Measurements from ENCODE around the gene RAB4A. TPM values are rescaled to one million over a fixed set of nuclear protein-coding genes. Genes with fewer than 3 reads are reported as not detected.

RAB4A gene
- polyA plus RNA-seq, 3 donors, result 21.8 to 32.5 (median 29.4) TPM

DNA sequence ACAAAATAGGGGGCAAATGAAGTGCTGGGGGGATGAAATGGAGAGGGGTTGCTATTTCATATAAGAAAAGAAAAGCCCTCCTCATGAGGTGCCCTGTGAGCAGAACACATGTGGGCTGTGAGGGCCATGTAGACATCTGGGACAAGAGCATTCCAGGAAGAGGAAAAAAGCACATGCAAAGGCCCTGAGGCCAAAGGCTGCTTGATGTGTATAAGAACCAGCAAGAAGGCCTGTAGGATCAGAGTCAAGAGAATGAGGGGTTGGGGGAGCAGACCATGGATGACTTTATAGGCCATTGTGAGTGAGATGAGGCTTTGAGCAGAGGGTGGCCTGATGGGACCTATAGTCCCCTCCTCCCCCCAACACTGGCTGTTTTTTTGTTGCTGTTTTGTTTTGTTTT lies 7.7 kb upstream of the RAB4A start:
- H3K27ac ChIP-seq (ENCODE audit: low read depth, low read length), result no peak overlapping the region

DNA sequence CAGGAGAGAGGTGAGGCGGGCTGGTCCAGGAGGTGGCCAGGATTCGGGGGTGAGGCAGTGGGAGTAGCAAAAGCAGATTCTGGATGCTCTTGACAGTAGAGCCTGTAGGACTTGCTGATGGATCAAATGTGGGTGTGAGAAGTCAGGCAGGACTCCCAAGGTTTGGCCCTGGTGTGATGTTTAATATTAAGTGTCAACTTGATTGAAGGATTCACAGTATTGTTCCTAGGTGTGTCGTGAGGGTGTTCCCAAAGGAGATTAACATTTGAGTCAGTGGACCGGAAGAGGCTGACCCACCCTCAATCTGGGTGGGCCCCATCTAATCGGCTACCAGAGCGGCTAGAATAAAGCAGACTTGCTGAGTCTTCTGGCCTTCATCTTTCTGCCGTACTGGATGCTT lies 6.8 kb upstream of the RAB4A start:
- H3K27ac ChIP-seq (ENCODE audit: low read depth, low read length), result no peak overlapping the region
- 85 to 96% (median 93%) methylated on average over 7 of the region's 7 CpGs for WGBS, 3 donors

GRCh38 chr1:229264487-229264886 lies 6.4 kb upstream of the RAB4A start:
- H3K27ac ChIP-seq (ENCODE audit: low read depth, low read length), result no peak overlapping the region
- 72 to 82% (median 78%) methylated on average over 5 of the region's 5 CpGs for WGBS, 3 donors

DNA sequence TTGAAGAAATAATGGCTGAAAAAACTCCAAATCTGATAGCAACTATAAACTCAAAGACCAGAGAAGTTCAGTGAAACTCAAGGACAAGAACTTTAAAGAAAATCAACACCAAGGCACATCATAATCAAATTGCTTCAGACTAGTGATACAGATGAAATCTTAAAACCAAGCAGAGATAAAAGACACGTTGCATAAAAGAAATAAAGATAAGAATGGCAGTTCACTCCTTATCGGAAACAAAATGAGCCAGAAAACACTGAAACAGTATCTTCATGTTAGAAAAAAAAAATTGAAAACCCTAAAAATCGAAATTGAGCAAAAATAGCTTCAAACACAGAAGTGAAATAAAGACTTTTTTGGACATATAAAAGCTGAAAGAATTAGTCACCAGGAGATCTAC lies 4.6 kb upstream of the RAB4A start:
- 66 to 81% (median 80%) methylated on average over 3 of the region's 3 CpGs for WGBS, 3 donors
- H3K27ac ChIP-seq (ENCODE audit: low read depth, low read length), result no peak overlapping the region

DNA sequence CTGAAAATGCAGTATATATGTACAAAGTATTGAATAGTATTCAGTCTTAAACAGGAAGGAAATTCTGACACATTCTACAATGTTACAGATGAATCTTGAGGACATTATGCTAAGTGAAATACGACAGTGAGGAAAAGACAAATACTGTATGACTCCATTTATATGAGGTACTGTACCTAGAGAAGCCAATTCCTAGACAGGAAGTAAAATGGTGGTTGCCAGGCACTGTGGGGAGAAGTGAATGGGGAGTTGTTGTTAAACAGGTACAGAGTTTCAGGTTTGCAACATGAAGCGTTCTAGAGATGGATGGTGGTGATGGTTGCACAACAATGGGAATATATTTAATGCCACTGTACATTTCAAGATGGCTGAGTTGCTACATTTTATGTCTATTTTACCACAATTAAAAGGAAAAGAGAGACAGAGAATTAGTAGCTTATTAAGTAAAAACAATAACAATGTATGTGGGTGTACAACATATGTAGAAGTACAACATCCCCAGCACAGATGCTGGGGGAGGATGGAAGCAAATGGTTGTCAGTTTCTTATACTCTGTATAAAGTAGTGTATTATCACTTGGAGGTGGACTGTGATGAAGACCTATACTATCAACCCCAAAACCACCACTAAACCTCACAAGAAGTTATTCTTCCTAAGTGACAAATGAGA lies 3.9 kb upstream of the RAB4A start:
- H3K27ac ChIP-seq (ENCODE audit: low read depth, low read length), result no peak overlapping the region
- WGBS, 3 donors, result 69 to 91% (median 69%) methylated on average over 2 of the region's 2 CpGs

DNA sequence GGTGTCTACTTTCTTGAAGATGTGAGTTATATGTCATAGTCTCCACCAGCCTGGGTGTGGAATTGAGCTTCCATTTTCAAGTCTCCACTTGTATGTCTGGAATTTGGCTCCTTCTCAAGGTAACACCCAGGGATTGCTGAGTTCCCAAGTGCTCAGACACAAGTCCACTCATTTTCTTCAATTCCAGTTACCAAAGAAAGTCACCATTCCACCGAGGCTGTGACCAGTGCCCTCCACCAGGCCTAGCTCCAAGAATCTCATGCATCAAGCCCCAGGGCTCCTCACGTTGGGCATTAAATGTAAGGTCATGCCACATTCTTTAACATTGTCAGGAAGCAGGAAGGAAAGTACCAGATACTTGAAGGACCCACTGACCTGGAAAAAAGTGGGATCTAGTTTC lies 2.4 kb upstream of the RAB4A start:
- 78 to 84% (median 81%) methylated on average over 2 of the region's 2 CpGs for WGBS, 3 donors

DNA sequence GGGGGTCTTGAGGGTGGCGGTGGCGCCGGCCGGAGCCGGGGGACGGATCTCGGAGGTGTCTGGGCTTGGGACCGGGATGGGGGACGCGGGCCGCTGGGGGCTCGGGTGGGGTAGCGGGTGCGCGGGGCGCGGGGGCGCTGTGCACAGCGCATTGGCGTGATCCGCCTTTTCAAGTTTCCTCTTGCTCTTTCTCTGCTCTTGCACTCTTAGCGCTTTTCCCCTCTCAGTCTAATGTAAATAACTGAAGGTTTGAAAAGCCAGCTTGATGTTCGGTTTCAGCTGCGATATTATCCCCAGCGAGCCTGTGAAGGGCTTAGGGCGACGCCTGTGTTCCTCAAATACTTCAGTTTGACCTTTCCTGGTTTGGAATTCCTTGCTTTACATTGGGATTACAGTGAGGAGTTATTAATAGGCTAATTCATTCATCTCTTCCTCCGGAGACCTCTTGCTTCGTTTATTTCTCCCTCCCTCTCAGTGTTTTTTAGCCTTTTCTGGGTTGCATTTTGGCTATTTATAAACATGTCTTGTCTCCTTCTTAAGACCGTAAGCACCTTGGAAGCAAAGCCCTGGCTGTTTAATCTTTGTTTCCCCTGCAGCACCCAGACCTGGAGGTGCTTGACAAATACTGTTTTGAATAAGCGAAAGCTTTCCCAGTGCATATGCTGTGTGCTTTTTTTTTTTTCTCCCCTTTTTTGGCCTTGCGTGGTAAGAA lies 693 bp downstream of the RAB4A start:
- WGBS, 3 donors, result 0 to 1% (median 1%) methylated on average over 25 to 32 of the region's 32 CpGs
- no peak overlapping the region for H3K27ac ChIP-seq (ENCODE audit: low read depth, low read length)

More for the DNA sequence above, 2.4 kb upstream of the RAB4A start:
- no peak overlapping the region for H3K27ac ChIP-seq (ENCODE audit: low read depth, low read length)

- no peak overlapping the region for H3K27ac ChIP-seq (ENCODE audit: low read depth, low read length)
- WGBS, 3 donors, result 39 to 55% (median 53%) methylated on average over 11 of the region's 11 CpGs
These were observed 1.6 kb downstream of the RAB4A start for GRCh38 chr1:229272164-229273158.

- WGBS, 3 donors, result 53 to 86% (median 75%) methylated on average over 6 to 7 of the region's 7 CpGs
- H3K27ac ChIP-seq (ENCODE audit: low read depth, low read length), result no peak overlapping the region
These were observed 2.8 kb downstream of the RAB4A start for GRCh38 chr1:229273507-229274232.

DNA sequence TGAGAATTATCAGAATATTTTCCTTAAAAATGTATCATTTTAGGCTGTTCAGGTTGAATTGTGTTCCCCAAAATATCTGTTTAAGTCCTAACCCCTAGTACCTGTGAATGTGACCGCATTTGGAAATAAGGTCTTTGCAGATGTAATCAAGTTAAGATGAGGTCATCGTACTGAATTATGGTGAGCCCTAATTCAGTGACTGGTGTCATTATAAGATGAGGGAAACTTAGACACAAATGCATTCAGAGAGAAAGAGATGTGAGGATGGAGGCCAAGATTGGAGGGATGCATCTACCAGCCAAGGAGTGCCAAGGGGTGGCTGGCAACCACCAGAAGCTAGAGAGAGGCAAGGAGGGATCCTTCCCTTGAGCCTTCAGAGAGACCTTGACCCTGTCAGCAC lies 4.1 kb downstream of the RAB4A start:
- no peak overlapping the region for H3K27ac ChIP-seq (ENCODE audit: low read depth, low read length)
- 94 to 100% (median 95%) methylated on average over 2 of the region's 2 CpGs for WGBS, 3 donors

GRCh38 chr1:229278120-229278741 lies 7.3 kb downstream of the RAB4A start:
- WGBS, 3 donors, result 78 to 91% (median 87%) methylated on average over 2 of the region's 2 CpGs
- H3K27ac ChIP-seq (ENCODE audit: low read depth, low read length), result no peak overlapping the region

- H3K27ac ChIP-seq (ENCODE audit: low read depth, low read length), result no peak overlapping the region
- WGBS, 3 donors, result 38 to 72% (median 65%) methylated on average over 3 of the region's 3 CpGs
These were observed 8.3 kb downstream of the RAB4A start for GRCh38 chr1:229279242-229279641.

DNA sequence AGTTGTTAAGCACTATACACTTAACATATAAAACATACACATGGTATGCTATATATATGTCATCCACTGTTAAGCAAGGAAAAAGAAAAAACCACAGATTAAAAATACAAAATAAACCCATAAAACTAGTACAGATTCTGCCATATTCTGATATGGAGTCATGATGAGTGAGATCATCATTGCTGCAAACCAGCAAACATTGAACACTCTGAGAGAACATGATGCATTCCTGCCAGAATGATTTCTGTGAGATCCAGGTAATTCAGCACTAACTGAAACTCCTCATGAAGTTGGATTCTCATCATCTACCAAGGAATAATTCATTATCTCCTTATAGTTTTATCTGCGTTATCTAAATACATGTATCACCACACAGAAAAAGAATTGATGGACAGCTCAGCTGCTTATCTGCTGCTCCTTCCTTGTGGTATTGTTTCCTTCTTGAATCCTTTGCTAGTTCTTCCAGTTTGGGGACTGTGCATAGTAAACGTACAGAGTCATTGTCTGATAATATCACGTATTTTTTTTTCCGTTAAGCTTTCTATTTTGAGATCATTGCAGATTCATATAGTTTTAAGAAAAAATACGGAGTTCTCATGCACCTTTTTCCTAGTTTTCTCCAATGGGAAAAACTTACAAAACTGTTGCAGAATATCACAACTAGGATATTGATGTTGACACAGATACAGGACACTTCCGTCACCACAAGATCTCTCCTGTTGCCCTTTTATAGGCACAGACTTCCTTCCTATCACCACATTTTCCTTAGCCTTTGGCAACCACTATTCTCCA lies 9.3 kb downstream of the RAB4A start:
- 53 to 54% (median 53%) methylated on average over 6 of the region's 6 CpGs for WGBS, 3 donors
- H3K27ac ChIP-seq (ENCODE audit: low read depth, low read length), result no peak overlapping the region

DNA sequence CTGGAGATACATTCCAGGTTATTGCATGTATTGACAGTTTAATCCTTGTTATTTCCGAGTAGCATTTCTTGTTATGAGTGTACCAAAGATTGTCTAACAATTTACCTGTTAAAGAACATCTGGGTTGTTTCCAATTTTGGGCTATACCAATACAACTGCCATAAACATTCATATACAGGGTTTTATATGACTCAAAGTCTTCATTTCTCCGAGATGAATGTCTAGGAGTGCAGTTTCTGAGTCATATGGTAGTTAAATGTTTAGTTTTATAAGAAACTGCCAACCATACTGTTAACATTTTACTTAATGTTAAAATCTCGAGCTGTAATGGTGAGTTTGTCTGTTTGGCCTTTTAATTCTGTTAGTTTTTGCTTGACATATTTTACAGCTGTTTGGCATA lies 10.0 kb downstream of the RAB4A start:
- WGBS, 3 donors, result 77 to 89% (median 88%) methylated on average over 3 of the region's 3 CpGs
- H3K27ac ChIP-seq (ENCODE audit: low read depth, low read length), result no peak overlapping the region

DNA sequence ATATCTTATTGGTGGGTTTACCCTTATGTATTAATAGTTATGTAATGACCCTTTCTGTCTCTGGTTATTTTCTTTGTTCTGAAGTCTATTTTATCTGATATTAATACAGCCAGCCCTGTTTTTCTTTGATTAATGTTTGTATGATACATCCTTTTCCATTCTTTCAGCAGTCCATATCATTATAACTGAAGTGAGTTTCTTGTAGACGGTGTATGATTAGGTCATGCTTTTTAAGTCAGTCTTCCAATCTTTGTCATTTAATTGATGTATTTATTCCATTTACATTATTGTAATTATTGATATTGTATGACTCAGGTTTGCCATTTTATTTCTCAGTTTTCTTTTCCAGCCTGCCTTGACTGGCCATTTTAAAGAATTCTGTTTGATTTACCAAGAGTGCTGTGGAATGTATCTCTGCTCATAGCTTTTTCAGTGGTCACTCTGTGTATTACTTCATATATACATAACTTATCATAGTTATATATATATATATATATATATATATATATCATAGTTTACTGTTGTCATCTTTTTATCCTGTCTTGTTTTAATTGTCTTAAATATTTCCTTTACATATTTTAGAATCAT lies 10.5 kb downstream of the RAB4A start:
- 91 to 94% (median 93%) methylated on average over 1 of the region's 1 CpG for WGBS, 3 donors
- no peak overlapping the region for H3K27ac ChIP-seq (ENCODE audit: low read depth, low read length)

- 56 to 95% (median 80%) methylated on average over 1 of the region's 1 CpG for WGBS, 3 donors
- H3K27ac ChIP-seq (ENCODE audit: low read depth, low read length), result no peak overlapping the region
These were observed 11.4 kb downstream of the RAB4A start for GRCh38 chr1:229282295-229282823.

DNA sequence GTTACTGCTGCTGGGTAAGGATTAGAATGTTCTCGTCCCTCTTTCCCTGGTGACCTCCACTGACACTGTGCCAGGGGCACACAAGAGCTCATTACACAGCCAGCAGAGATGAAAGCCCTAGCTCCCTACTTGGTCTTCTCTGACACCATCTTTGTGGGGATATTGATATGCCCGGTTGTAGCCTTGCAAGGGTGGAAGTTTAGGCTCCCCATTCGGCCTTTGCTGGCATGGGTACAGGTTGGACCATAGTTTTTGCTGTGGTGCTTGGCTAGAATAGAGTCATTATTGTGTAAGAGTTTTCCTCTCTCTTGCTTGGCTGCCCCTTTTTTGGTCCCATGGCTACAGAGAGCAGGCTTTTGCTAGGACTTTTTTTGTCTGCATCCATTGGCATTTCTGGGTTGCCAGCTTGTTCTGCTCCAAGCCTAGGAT lies 12.3 kb downstream of the RAB4A start:
- WGBS, 3 donors, result 84 to 90% (median 88%) methylated on average over 3 of the region's 3 CpGs
- no peak overlapping the region for H3K27ac ChIP-seq (ENCODE audit: low read depth, low read length)
